Breast epithelium (tissue), 4 donors: ENCODE results near the gene CD300LF. TPM values are rescaled to one million over a fixed set of nuclear protein-coding genes. Genes with fewer than 3 reads are reported as not detected.

Source experiments
- DNase-seq, 2 donors: peaks; one replicate each; pipeline ENCODE4 v3.0.0-alpha.2; 2019; ENCODE audit warnings: low spot score in 2 of 2
- H3K27ac ChIP-seq, 2 donors: fragments of 200-600 bp; sonication (generic) in 1 of 2; one replicate each; pipeline ENCODE4 v1.5.1; 2016 to 2019; ENCODE audit warnings: mild to moderate bottlenecking in 1 of 2
- H3K27me3 ChIP-seq, 2 donors: fragments of 200-600 bp; sonication (generic) in 1 of 2; one replicate each; pipeline versions ENCODE4 v1.5.1 to v1.6.0; 2017 to 2019; ENCODE audit warnings: control low read depth in 1 of 2, mild to moderate bottlenecking in 1 of 2
- H3K36me3 ChIP-seq: fragments of 200-600 bp; one replicate; pipeline ENCODE4 v1.5.1; 2019
- H3K4me1 ChIP-seq, 2 donors: fragments of 200-600 bp; sonication (generic); one replicate each; pipeline ENCODE4 v1.5.1; 2016 to 2019; ENCODE audit warnings: control low read depth in 1 of 2
- H3K4me3 ChIP-seq, 3 donors: fragments of 200-600 bp; sonication (generic); 1 replicate in 2 of 3; 2 replicates in 1 of 3; pipeline ENCODE4 v1.5.1; 2016 to 2019; ENCODE audit warnings: mild to moderate bottlenecking in 3 of 3, moderate library complexity in 2 of 3
- H3K9me3 ChIP-seq, 2 donors: fragments of 200-600 bp; sonication (generic) in 1 of 2; one replicate each; pipeline ENCODE4 v1.5.1; 2016 to 2019; ENCODE audit warnings: control low read depth in 1 of 2
- POLR2A ChIP-seq: fragments of 450-650 bp; IDR thresholded peaks from one replicate; pipeline ENCODE4 v1.6.1; 2016; ENCODE audit warnings: antibody characterized with exemption, mild to moderate bottlenecking, moderate library complexity
- POLR2AphosphoS5 ChIP-seq, 3 donors: sonication (generic); formaldehyde crosslinking; IDR thresholded peaks; one replicate each; pipeline ENCODE4 v1.6.1; 2017; ENCODE audit warnings: antibody characterized with exemption in 3 of 3
- intact Hi-C: fragments of 100-400 bp; cut with DNase I; formaldehyde crosslinking; loops from one replicate; pipeline ENCODE4 v1.15.1; 2023; ENCODE audit warnings: low total_unique reads
- total RNA-seq, 3 donors: library from RNA; depleted of rRNA; stranded (reverse); fragments of >200 nt; gene quantifications; one replicate each; pipeline ENCODE4 v1.1.0, GENCODE V29; 2016
- TF ChIP-seq, protein P1 (sequence below), 3 donors: fragments of 450-650 bp; IDR thresholded peaks; one replicate each; pipeline ENCODE4 v1.5.1; 2016 to 2017; ENCODE audit warnings: antibody characterized with exemption in 3 of 3, mild to moderate bottlenecking in 3 of 3, moderate library complexity in 3 of 3

The CD300LF gene
- total RNA-seq, 3 donors from 2014 or later, result 0.32 to 2.0 (median 0.98) TPM

DNA sequence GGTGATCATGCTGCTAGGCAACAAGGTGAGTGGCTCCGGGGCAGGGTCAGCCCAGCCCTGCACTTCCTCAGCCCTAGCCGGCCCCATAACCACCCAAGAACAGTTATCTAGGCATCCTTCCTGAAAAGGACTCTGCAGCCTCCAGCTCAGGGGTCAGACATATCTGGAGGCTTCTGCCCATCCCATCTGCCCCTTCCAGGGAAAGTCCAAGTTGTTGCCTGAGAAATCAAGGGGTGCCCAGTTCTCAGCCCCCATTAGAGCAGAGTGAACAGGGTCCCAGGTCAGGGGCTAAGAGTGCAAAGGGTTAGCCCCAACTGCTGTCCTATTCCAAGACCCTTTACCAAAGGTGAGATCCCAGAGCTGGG, 31.6 kb upstream of the CD300LF start:
- intact Hi-C loops, result loop anchor here (2.0 kb wide), 1 partner anchor 28 kb away; no protein-coding TSS in a partner anchor
- Histone ChIP-seq H3K4me3 (no peak overlapping the region), H3K9me3 (no peaks in the 10 kb centered on the region), H3K27me3 (peaks cover 0 to 25% of the 10 kb centered on the region in 2 donors), H3K4me1 (no peaks in the 10 kb centered on the region), H3K36me3 (no peaks in the 10 kb centered on the region), H3K27ac (peak overlapping the region; percentile 69 to 76)
- TF ChIP-seq, protein P1, sequence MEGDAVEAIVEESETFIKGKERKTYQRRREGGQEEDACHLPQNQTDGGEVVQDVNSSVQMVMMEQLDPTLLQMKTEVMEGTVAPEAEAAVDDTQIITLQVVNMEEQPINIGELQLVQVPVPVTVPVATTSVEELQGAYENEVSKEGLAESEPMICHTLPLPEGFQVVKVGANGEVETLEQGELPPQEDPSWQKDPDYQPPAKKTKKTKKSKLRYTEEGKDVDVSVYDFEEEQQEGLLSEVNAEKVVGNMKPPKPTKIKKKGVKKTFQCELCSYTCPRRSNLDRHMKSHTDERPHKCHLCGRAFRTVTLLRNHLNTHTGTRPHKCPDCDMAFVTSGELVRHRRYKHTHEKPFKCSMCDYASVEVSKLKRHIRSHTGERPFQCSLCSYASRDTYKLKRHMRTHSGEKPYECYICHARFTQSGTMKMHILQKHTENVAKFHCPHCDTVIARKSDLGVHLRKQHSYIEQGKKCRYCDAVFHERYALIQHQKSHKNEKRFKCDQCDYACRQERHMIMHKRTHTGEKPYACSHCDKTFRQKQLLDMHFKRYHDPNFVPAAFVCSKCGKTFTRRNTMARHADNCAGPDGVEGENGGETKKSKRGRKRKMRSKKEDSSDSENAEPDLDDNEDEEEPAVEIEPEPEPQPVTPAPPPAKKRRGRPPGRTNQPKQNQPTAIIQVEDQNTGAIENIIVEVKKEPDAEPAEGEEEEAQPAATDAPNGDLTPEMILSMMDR (IDR thresholded peaks at IDR 0.05), result no peak
- no peak for DNase-seq

DNA sequence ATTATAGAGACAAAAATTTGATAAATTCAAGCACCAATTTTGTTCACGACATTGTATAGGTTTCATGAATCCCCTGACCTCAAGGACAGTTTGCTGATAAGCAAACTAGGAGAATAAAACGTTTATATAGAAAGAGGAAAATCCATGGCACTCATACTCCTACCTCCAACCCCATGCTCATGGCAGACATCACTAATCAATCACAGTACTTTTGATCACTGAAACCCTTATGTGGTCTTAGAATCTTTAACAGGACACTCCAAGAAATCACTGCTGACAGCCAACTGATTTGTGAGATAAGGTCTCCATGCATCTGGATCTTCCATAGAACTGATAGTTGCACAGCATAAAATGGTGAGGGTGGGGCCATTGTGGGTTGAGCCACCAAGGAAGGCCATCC, 31.0 kb upstream of the CD300LF start:
- Histone ChIP-seq H3K36me3 (no peaks in the 10 kb centered on the region), H3K9me3 (no peaks in the 10 kb centered on the region), H3K27ac (no peak overlapping the region), H3K4me1 (no peaks in the 10 kb centered on the region), H3K4me3 (no peak overlapping the region), H3K27me3 (peaks cover 0 to 31% of the 10 kb centered on the region in 2 donors)
- intact Hi-C loops, result loop anchor here (2.0 kb wide), 1 partner anchor 29 kb away; no protein-coding TSS in a partner anchor
- DNase-seq, result no peak
- TF ChIP-seq POLR2A (no peak), POLR2AphosphoS5 (IDR thresholded peaks at IDR 0.05) (no peak)
- TF ChIP-seq, protein P1 (IDR thresholded peaks at IDR 0.05), result no peak

DNA sequence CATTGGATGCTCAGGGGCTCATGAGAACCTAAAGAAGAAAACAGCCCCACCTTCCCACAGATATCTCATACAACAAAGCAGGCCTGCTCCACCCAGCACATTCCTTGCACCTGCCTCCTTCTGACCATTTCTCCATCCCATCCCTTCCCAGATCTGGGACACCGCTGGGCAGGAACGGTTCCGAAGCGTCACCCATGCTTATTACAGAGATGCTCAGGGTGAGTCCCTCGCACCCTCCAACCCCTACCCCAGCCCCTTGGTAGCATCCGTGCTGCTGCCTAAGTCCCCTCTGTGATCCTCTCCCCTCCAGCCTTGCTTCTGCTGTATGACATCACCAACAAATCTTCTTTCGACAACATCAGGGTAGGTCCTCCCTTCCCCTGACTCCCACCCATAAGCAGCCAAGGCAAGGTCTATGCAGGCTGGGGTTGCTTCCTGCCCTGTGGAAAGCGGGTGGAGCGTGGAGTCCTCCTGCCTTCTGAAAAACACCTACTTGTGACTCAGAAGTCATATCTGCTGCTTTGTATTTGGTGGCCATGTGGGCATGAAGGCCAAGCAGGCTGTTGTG, 30.3 kb upstream of the CD300LF start:
- intact Hi-C loops, result no loop called here
- Histone ChIP-seq H3K27ac (no peak overlapping the region), H3K27me3 (peaks cover 0 to 38% of the 10 kb centered on the region in 2 donors), H3K36me3 (no peaks in the 10 kb centered on the region), H3K4me3 (no peak overlapping the region), H3K9me3 (no peaks in the 10 kb centered on the region), H3K4me1 (no peaks in the 10 kb centered on the region)
- DNase-seq, result no peak
- TF ChIP-seq POLR2A (no peak), POLR2AphosphoS5 (IDR thresholded peaks at IDR 0.05) (no peak)
- TF ChIP-seq, protein P1 (IDR thresholded peaks at IDR 0.05), result no peak

DNA sequence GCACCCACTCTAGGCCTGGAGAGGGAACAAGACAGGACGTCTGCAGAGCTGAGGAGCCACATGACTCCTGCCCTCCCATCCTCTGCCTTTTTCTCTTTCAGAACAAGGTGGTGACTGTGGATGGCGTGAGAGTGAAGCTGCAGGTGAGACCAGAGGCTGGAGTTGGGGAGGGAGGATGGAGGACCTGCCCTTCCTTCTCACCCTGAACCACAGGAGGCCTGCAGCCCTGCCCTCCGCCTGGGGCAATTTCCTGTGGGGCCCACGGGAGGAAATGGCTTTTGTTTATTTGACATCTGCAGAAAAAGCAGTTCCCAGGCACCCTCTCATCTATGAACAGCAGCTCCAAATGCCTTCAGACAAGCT, 29.4 kb upstream of the CD300LF start:
- Histone ChIP-seq H3K27ac (no peak overlapping the region), H3K27me3 (peaks cover 0 to 46% of the 10 kb centered on the region in 2 donors), H3K4me1 (no peaks in the 10 kb centered on the region), H3K36me3 (no peaks in the 10 kb centered on the region), H3K9me3 (no peaks in the 10 kb centered on the region), H3K4me3 (no peak overlapping the region)
- no peak for TF ChIP-seq POLR2A
- TF ChIP-seq POLR2AphosphoS5 (IDR thresholded peaks at IDR 0.05), result no peak
- TF ChIP-seq, protein P1 (IDR thresholded peaks at IDR 0.05), result no peak
- DNase-seq, result no peak
- intact Hi-C loops, result no loop called here

DNA sequence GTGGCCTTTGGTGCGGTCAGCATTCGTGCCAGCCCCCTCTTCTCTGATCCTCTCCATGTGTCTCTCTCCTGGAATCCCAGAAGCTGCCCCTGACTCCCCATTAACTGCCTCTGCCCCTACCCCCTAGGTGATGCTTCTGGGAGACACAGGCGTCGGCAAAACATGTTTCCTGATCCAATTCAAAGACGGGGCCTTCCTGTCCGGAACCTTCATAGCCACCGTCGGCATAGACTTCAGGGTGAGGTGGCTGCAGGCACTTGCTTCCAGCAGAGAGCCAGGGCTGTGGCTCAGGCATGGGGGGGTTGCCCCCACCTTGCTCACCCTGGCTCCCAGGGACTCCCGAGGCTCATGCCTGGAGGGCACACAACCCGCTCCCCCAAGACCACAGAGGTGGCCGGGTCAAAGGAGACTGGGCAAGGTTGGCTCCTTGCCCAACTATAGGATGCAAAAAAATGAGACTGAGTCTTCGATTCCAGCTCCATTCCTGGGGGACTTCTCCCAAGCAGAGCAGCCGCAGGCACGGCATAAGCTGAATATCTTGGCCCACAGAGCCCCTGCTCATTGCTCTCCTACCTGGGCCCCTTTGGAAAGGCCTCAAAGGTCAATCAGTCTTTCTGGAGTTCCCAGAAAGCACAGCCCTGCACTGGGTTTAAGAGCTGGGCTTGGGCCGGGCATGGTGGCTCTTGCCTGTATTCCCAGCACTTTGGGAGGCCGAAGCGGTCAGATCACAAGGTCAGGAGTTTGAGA, 28.1 kb upstream of the CD300LF start:
- peaks cover 0 to 55% of the 10 kb centered on the region in 2 donors for H3K27me3 ChIP-seq
- TF ChIP-seq, protein P1 (IDR thresholded peaks at IDR 0.05), result no peak
- no peak for TF ChIP-seq POLR2A
- TF ChIP-seq POLR2AphosphoS5 (IDR thresholded peaks at IDR 0.05), result no peak
- H3K4me3 ChIP-seq, result no peak overlapping the region
- no peaks in the 10 kb centered on the region for H3K4me1 ChIP-seq
- no peaks in the 10 kb centered on the region for H3K36me3 ChIP-seq
- no peak overlapping the region for H3K27ac ChIP-seq
- DNase-seq, result no peak
- intact Hi-C loops, result no loop called here
- H3K9me3 ChIP-seq, result no peaks in the 10 kb centered on the region
